Osteoblast (primary cell): ENCODE measurements around the gene LRMDA. TPM values are rescaled to one million over a fixed set of nuclear protein-coding genes. Genes with fewer than 3 reads are reported as not detected.

Experiments used
- DNase-seq: peaks from one replicate; pipeline ENCODE4 v3.0.0; 2011; ENCODE audit warnings: low spot score, mixed read lengths; ENCODE audit not compliant: insufficient read length; ENCODE audit errors: missing footprints
- H2AFZ ChIP-seq: 2 replicates; pipeline ENCODE4 v1.6.0; 2011; ENCODE audit warnings: mild to moderate bottlenecking, low read length
- H3K27ac ChIP-seq: 2 replicates; pipeline ENCODE4 v1.5.1; 2011; ENCODE audit warnings: mild to moderate bottlenecking, low read depth, low read length, moderate library complexity
- H3K27me3 ChIP-seq: 2 replicates; pipeline ENCODE4 v1.6.0; 2012; ENCODE audit warnings: mild to moderate bottlenecking, control low read depth, inconsistent platforms, low read length, moderate library complexity; ENCODE audit not compliant: insufficient read depth
- H3K36me3 ChIP-seq: 2 replicates; pipeline ENCODE4 v1.5.1; 2011; ENCODE audit warnings: mild to moderate bottlenecking, low read length, control low read depth, moderate library complexity; ENCODE audit not compliant: insufficient read depth
- H3K4me1 ChIP-seq: 2 replicates; pipeline ENCODE4 v1.5.1; 2011; ENCODE audit warnings: mild to moderate bottlenecking, low read length, control low read depth, moderate library complexity; ENCODE audit not compliant: insufficient read depth
- H3K4me2 ChIP-seq: 2 replicates; pipeline ENCODE4 v1.6.0; 2011; ENCODE audit warnings: mild to moderate bottlenecking, low read length; ENCODE audit not compliant: insufficient read depth
- H3K4me3 ChIP-seq: fragments of 200-600 bp; sonication (generic); 3 replicates; pipeline ENCODE4 v1.5.1; 2012; ENCODE audit warnings: mild to moderate bottlenecking, low read length, inconsistent platforms; ENCODE audit not compliant: insufficient read depth
- H3K79me2 ChIP-seq: 2 replicates; pipeline ENCODE4 v1.6.0; 2012; ENCODE audit warnings: mild to moderate bottlenecking, low read length, control low read depth, inconsistent platforms; ENCODE audit not compliant: insufficient read depth
- H3K9me3 ChIP-seq: 2 replicates; pipeline ENCODE4 v1.5.1; 2011; ENCODE audit warnings: low read depth, low read length, control low read depth
- H4K20me1 ChIP-seq: 2 replicates; pipeline ENCODE4 v1.6.0; 2012; ENCODE audit warnings: mild to moderate bottlenecking, low read length, control low read depth; ENCODE audit not compliant: insufficient read depth
- CTCF ChIP-seq: IDR thresholded peaks from 2 replicates; pipeline ENCODE4 v1.5.1; 2011; ENCODE audit warnings: mild to moderate bottlenecking, low read depth, low read length, moderate library complexity; ENCODE audit errors: extremely low read depth
- total RNA-seq: library from RNA; depleted of rRNA; stranded (reverse); fragments of >200 nt; gene quantifications from 2 replicates; pipeline ENCODE4 v1.2.3, GENCODE V29; 2012

LRMDA gene
- total RNA-seq, 1 donor = 18.5 TPM

- no peak for TF ChIP-seq CTCF
- Histone ChIP-seq H3K4me2 (no peak overlapping the region), H3K4me3 (no peak overlapping the region), H3K79me2 (no peaks in the 10 kb centered on the region), H4K20me1 (no peaks in the 10 kb centered on the region), H3K4me1 (no peaks in the 10 kb centered on the region), H3K27me3 (no peaks in the 10 kb centered on the region), H2AFZ (no peak overlapping the region), H3K36me3 (no peaks in the 10 kb centered on the region), H3K9me3 (no peaks in the 10 kb centered on the region), H3K27ac (no peak overlapping the region)
- no peak for DNase-seq
These were observed 434.8 kb downstream of the LRMDA start for GRCh38 chr10:75866300-75866625.

GRCh38 chr10:75866731-75867130 lies 435.3 kb downstream of the LRMDA start:
- no peak overlapping the region for H3K27ac ChIP-seq
- H3K27me3 ChIP-seq = no peaks in the 10 kb centered on the region
- no peak overlapping the region for H2AFZ ChIP-seq
- H3K9me3 ChIP-seq = no peaks in the 10 kb centered on the region
- DNase-seq = no peak
- no peak overlapping the region for H3K4me3 ChIP-seq
- H3K4me1 ChIP-seq = no peaks in the 10 kb centered on the region
- TF ChIP-seq CTCF = no peak
- no peaks in the 10 kb centered on the region for H4K20me1 ChIP-seq
- no peak overlapping the region for H3K4me2 ChIP-seq
- no peaks in the 10 kb centered on the region for H3K36me3 ChIP-seq
- no peaks in the 10 kb centered on the region for H3K79me2 ChIP-seq

GRCh38 chr10:75868574-75868973 lies 437.1 kb downstream of the LRMDA start:
- Histone ChIP-seq H3K4me1 (no peaks in the 10 kb centered on the region), H2AFZ (no peak overlapping the region), H3K4me3 (no peak overlapping the region), H3K27me3 (no peaks in the 10 kb centered on the region), H4K20me1 (no peaks in the 10 kb centered on the region), H3K79me2 (no peaks in the 10 kb centered on the region), H3K27ac (no peak overlapping the region), H3K4me2 (no peak overlapping the region), H3K36me3 (no peaks in the 10 kb centered on the region), H3K9me3 (no peaks in the 10 kb centered on the region)
- no peak for TF ChIP-seq CTCF
- DNase-seq = no peak

GRCh38 chr10:75870039-75870645 lies 438.7 kb downstream of the LRMDA start:
- H3K27me3 ChIP-seq = no peaks in the 10 kb centered on the region
- no peaks in the 10 kb centered on the region for H3K4me1 ChIP-seq
- no peak overlapping the region for H2AFZ ChIP-seq
- H3K4me3 ChIP-seq = no peak overlapping the region
- no peaks in the 10 kb centered on the region for H3K9me3 ChIP-seq
- H4K20me1 ChIP-seq = no peaks in the 10 kb centered on the region
- H3K27ac ChIP-seq = no peak overlapping the region
- no peaks in the 10 kb centered on the region for H3K79me2 ChIP-seq
- H3K36me3 ChIP-seq = no peaks in the 10 kb centered on the region
- peak; percentile 29 for DNase-seq
- no peak for TF ChIP-seq CTCF
- no peak overlapping the region for H3K4me2 ChIP-seq
